HepG2 (cell line): ENCODE measurements around the gene HCRT. TPM values are rescaled to one million over a fixed set of nuclear protein-coding genes. Genes with fewer than 3 reads are reported as not detected.

Source experiments
- ARNT2 ChIP-seq: sonication (generic); formaldehyde crosslinking; IDR thresholded peaks from 2 replicates; pipeline ENCODE4 v1.8.0; 2022; ENCODE audit warnings: mild to moderate bottlenecking, low read depth, missing genetic modification reagents, moderate library complexity
- CHD4 ChIP-seq: fragments of 200-600 bp; sonication (generic); IDR thresholded peaks from 2 replicates; pipeline ENCODE4 v1.7.0; 2017; ENCODE audit warnings: mild to moderate bottlenecking, low read length, borderline replicate concordance
- CREM ChIP-seq, 2 experiments: sonication (generic) in 1 of 2; formaldehyde crosslinking in 1 of 2; IDR thresholded peaks; 2 replicates each; pipeline versions ENCODE4 v1.4.0 to v1.6.1; 2016 to 2020; ENCODE audit warnings: antibody characterized with exemption in 1 of 2, mild to moderate bottlenecking in 1 of 2, missing genetic modification reagents in 1 of 2
- ELF1 ChIP-seq: sonication (generic); formaldehyde crosslinking; IDR thresholded peaks from 2 replicates; pipeline ENCODE4 v1.4.0; 2020; ENCODE audit warnings: missing genetic modification reagents
- FOXJ3 ChIP-seq: sonication (generic); formaldehyde crosslinking; IDR thresholded peaks from 2 replicates; pipeline ENCODE4 v1.4.0; 2020; ENCODE audit warnings: missing genetic modification reagents, mild to moderate bottlenecking, borderline replicate concordance
- GLI4 ChIP-seq: sonication (generic); formaldehyde crosslinking; IDR thresholded peaks from 2 replicates; pipeline ENCODE4 v1.5.1; 2020; ENCODE audit warnings: missing genetic modification reagents, mild to moderate bottlenecking, moderate library complexity, borderline replicate concordance
- HNF4A ChIP-seq: sonication (generic); formaldehyde crosslinking; IDR thresholded peaks from 2 replicates; pipeline ENCODE4 v1.4.0; 2020; ENCODE audit warnings: missing genetic modification reagents
- HNRNPH1 ChIP-seq: fragments of 200-400 bp; formaldehyde crosslinking; optimal IDR thresholded peaks from 2 replicates; pipeline ENCODE3; 2017; ENCODE audit warnings: mild to moderate bottlenecking, low read depth, low read length
- MYNN ChIP-seq: sonication (generic); formaldehyde crosslinking; IDR thresholded peaks from 2 replicates; pipeline ENCODE4 v1.4.0; 2020; ENCODE audit warnings: mild to moderate bottlenecking, low read depth, missing genetic modification reagents
- NCOA1 ChIP-seq: sonication (generic); formaldehyde crosslinking; IDR thresholded peaks from 2 replicates; pipeline ENCODE4 v1.9.0; 2021; ENCODE audit warnings: missing genetic modification reagents
- PRDM10 ChIP-seq: sonication (generic); formaldehyde crosslinking; IDR thresholded peaks from 2 replicates; pipeline ENCODE4 v1.4.0; 2020; ENCODE audit warnings: low read depth, missing genetic modification reagents
- SNAPC2 ChIP-seq: sonication (generic); formaldehyde crosslinking; IDR thresholded peaks from 2 replicates; pipeline ENCODE4 v1.8.1; 2022; ENCODE audit warnings: mild to moderate bottlenecking, missing genetic modification reagents
- TARDBP ChIP-seq: sonication (generic); formaldehyde crosslinking; IDR thresholded peaks from 2 replicates; pipeline ENCODE4 v1.8.0; 2022; ENCODE audit warnings: mild to moderate bottlenecking, missing genetic modification reagents
- TFDP2 ChIP-seq: sonication (generic); formaldehyde crosslinking; IDR thresholded peaks from 2 replicates; pipeline ENCODE4 v1.4.0; 2020; ENCODE audit warnings: missing genetic modification reagents
- ZFP36L1 ChIP-seq: sonication (generic); formaldehyde crosslinking; IDR thresholded peaks from 2 replicates; pipeline ENCODE4 v1.8.0; 2022; ENCODE audit warnings: mild to moderate bottlenecking, missing genetic modification reagents, moderate library complexity
- ZNF24 ChIP-seq: fragments of 450-650 bp; IDR thresholded peaks from 2 replicates; pipeline ENCODE4 v1.6.1; 2017; ENCODE audit warnings: antibody characterized with exemption, mild to moderate bottlenecking
- ZNF274 ChIP-seq: sonication (generic); formaldehyde crosslinking; IDR thresholded peaks from 2 replicates; pipeline ENCODE4 v1.5.1; 2020; ENCODE audit warnings: mild to moderate bottlenecking, missing genetic modification reagents
- ZNF326 ChIP-seq: sonication (generic); formaldehyde crosslinking; IDR thresholded peaks from 2 replicates; pipeline ENCODE4 v1.4.0; 2020; ENCODE audit warnings: missing genetic modification reagents, borderline replicate concordance
- ZNF446 ChIP-seq: sonication (generic); formaldehyde crosslinking; IDR thresholded peaks from 2 replicates; pipeline ENCODE4 v1.5.0; 2020; ENCODE audit warnings: mild to moderate bottlenecking, missing genetic modification reagents
- ZNF557 ChIP-seq: sonication (generic); formaldehyde crosslinking; IDR thresholded peaks from 2 replicates; pipeline ENCODE4 v1.4.0; 2020; ENCODE audit warnings: missing genetic modification reagents
- ZNF678 ChIP-seq: sonication (generic); formaldehyde crosslinking; IDR thresholded peaks from 2 replicates; pipeline ENCODE4 v1.4.0; 2020; ENCODE audit warnings: mild to moderate bottlenecking, missing genetic modification reagents
- ZNF841 ChIP-seq: sonication (generic); formaldehyde crosslinking; IDR thresholded peaks from 2 replicates; pipeline ENCODE4 v1.8.1; 2023; ENCODE audit warnings: missing genetic modification reagents, borderline replicate concordance
- ZNF883 ChIP-seq: sonication (generic); formaldehyde crosslinking; IDR thresholded peaks from 2 replicates; pipeline ENCODE4 v1.5.1; 2020; ENCODE audit warnings: mild to moderate bottlenecking, missing genetic modification reagents; ENCODE audit errors: not compliant biosample characterization
- polyA plus RNA-seq, 8 experiments: library from polyadenylated mRNA; depleted of rRNA in 3 of 8; stranded (reverse) in 7 of 8; unstranded in 1 of 8; fragments of >200 nt; fragmentation: Illumina TruSeq in 4 of 8; extraction: Trizol in 4 of 8; gene quantifications; 2 replicates each; pipeline versions ENCODE4 v1.2.1 to v1.2.3, GENCODE V29; 2011 to 2016; ENCODE audit warnings: low read depth in 4 of 8, missing spikeins in 1 of 8, mixed read lengths in 1 of 8; ENCODE audit not compliant: insufficient read depth in 1 of 8
- total RNA-seq, 5 experiments: library from RNA; depleted of rRNA; stranded (reverse); fragments of >200 nt; fragmentation: Illumina TruSeq; extraction: Trizol; gene quantifications; 2 replicates each; pipeline ENCODE4 v1.2.3, GENCODE V29; 2016; ENCODE audit warnings: low read depth in 1 of 5

HCRT gene
- total and polyA plus RNA-seq, 2 of the 13 experiments (the other 11 are each of a cell fraction or from before 2014, with no cell fraction given): not detected

- TF ChIP-seq CHD4: 0 out of 2 replicates have a peak, but pooled peaks have one; percentile 53
- no peak; the same call in 1 of the 2 replicates for TF ChIP-seq NCOA1 (CRISPR knock-in tag)
- TF ChIP-seq ZNF24: no peak
- no peak for TF ChIP-seq HNF4A
- TF ChIP-seq ZNF557 (CRISPR knock-in tag): peak; percentile 65; the same call in 1 of the 2 replicates
- no peak for TF ChIP-seq TFDP2 (CRISPR knock-in tag)
- TF ChIP-seq SNAPC2 (CRISPR knock-in tag): no peak
- TF ChIP-seq TARDBP (CRISPR knock-in tag): peak; percentile 84
- peak; percentile 80; the same call in 1 of the 2 replicates for TF ChIP-seq PRDM10 (CRISPR knock-in tag)
- peak; percentile 94 for TF ChIP-seq ELF1
- TF ChIP-seq CREM (IDR thresholded peaks at IDR 0.05): no peak
- no peak for TF ChIP-seq CREM (CRISPR knock-in tag; IDR thresholded peaks at IDR 0.05)
- TF ChIP-seq HNRNPH1: no peak
- TF ChIP-seq ZNF841 (CRISPR knock-in tag): no peak
- TF ChIP-seq ZNF274 (CRISPR knock-in tag): no peak
- TF ChIP-seq ZFP36L1 (CRISPR knock-in tag): 0 out of 2 replicates have a peak, but pooled peaks have one; percentile 34
- TF ChIP-seq ZNF446: no peak
- no peak for TF ChIP-seq GLI4
- TF ChIP-seq ARNT2 (CRISPR knock-in tag): peak; percentile 77
- TF ChIP-seq ZNF678 (CRISPR knock-in tag): no peak
- TF ChIP-seq FOXJ3 (CRISPR knock-in tag): no peak
- TF ChIP-seq ZNF326 (CRISPR knock-in tag): no peak
- peak; percentile 82; the same call in 1 of the 2 replicates for TF ChIP-seq MYNN (CRISPR knock-in tag)
- TF ChIP-seq ZNF883 (CRISPR knock-in tag): peak; percentile 58
These were observed 9.0 kb upstream of the HCRT start, which contains the start of gene GHDC (continued) for GRCh38 chr17:42193969-42194899.
